ENCODE measurements around the gene COPZ1. TPM values are rescaled to one million over a fixed set of nuclear protein-coding genes. Genes with fewer than 3 reads are reported as not detected.

The COPZ1 gene
- total and polyA plus RNA-seq, 9 of the 15 experiments (the other 6 are each of a cell fraction or from before 2014, with no cell fraction given): 137 to 487 (median 233) TPM

DNA sequence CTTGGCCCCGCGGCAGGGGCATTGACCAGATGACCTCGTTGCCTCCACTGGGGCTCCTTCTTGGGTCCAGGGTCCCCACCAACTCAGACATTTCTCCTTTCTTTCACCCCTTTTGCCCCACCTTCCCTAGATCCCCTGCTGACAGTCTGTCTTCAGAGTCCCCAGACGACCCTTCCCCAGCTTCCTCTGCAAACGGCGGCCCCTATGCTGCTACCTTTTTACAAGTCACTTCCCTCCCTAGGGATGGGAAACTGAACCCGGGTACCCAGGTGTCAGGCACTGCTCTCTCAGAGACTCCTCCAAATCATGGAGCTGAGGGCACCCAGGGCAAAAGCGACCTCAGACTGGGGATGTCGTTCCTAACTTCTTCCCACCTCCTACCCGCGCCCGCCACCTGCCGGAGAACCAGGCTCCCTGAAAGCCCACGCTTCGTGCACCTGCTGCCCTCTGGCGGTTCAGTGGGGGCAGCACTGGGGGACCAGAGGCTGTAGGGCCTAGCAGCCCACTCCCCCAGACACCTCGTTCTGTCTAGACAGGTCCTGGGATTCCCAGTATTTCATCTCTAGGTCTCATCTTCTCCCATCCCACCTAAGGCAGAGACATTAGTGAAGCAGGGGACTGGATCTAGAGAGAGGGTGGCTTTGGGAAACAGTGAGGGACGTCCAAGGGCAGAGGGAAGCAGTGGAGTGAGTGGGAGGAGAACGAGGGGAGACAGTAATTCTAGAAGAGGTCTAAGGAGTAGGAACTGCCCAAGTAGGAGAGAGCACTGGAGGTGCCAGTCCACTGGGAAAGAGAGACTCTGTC, 54.7 kb downstream of the COPZ1 start (continued):
- TF ChIP-seq, protein P1, sequence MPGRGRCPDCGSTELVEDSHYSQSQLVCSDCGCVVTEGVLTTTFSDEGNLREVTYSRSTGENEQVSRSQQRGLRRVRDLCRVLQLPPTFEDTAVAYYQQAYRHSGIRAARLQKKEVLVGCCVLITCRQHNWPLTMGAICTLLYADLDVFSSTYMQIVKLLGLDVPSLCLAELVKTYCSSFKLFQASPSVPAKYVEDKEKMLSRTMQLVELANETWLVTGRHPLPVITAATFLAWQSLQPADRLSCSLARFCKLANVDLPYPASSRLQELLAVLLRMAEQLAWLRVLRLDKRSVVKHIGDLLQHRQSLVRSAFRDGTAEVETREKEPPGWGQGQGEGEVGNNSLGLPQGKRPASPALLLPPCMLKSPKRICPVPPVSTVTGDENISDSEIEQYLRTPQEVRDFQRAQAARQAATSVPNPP (IDR thresholded peaks at IDR 0.05; ENCODE audit: borderline replicate concordance, insufficient read depth, insufficient read length): no peak
- TF ChIP-seq, protein P2, sequence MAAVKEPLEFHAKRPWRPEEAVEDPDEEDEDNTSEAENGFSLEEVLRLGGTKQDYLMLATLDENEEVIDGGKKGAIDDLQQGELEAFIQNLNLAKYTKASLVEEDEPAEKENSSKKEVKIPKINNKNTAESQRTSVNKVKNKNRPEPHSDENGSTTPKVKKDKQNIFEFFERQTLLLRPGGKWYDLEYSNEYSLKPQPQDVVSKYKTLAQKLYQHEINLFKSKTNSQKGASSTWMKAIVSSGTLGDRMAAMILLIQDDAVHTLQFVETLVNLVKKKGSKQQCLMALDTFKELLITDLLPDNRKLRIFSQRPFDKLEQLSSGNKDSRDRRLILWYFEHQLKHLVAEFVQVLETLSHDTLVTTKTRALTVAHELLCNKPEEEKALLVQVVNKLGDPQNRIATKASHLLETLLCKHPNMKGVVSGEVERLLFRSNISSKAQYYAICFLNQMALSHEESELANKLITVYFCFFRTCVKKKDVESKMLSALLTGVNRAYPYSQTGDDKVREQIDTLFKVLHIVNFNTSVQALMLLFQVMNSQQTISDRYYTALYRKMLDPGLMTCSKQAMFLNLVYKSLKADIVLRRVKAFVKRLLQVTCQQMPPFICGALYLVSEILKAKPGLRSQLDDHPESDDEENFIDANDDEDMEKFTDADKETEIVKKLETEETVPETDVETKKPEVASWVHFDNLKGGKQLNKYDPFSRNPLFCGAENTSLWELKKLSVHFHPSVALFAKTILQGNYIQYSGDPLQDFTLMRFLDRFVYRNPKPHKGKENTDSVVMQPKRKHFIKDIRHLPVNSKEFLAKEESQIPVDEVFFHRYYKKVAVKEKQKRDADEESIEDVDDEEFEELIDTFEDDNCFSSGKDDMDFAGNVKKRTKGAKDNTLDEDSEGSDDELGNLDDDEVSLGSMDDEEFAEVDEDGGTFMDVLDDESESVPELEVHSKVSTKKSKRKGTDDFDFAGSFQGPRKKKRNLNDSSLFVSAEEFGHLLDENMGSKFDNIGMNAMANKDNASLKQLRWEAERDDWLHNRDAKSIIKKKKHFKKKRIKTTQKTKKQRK (IDR thresholded peaks at IDR 0.05; ENCODE audit: borderline replicate concordance, low read depth, low read length): no peak
- TF ChIP-seq HDAC3 (IDR thresholded peaks at IDR 0.05; ENCODE audit: borderline replicate concordance, partially characterized antibody) (no peak), ZNF217 (CRISPR knock-in tag; IDR thresholded peaks at IDR 0.05) (no peak), PTBP1 (IDR thresholded peaks at IDR 0.05; ENCODE audit: low read depth, low read length) (no peak), ZNF785 (CRISPR knock-in tag; IDR thresholded peaks at IDR 0.05) (no peak), FOSL1 (tag; conservative IDR thresholded peaks at IDR 0.05) (no peak), ZNF668 (CRISPR knock-in tag; IDR thresholded peaks at IDR 0.05) (no peak), RBM34 (IDR thresholded peaks at IDR 0.05; ENCODE audit: borderline replicate concordance, insufficient read depth, low read length) (no peak), RBM39 (optimal IDR thresholded peaks at IDR 0.05; ENCODE audit: low read depth, low read length) (no peak), POLR2B (IDR thresholded peaks at IDR 0.05; ENCODE audit: low read depth, partially characterized antibody) (no peak)
- TF ChIP-seq, protein P3, sequence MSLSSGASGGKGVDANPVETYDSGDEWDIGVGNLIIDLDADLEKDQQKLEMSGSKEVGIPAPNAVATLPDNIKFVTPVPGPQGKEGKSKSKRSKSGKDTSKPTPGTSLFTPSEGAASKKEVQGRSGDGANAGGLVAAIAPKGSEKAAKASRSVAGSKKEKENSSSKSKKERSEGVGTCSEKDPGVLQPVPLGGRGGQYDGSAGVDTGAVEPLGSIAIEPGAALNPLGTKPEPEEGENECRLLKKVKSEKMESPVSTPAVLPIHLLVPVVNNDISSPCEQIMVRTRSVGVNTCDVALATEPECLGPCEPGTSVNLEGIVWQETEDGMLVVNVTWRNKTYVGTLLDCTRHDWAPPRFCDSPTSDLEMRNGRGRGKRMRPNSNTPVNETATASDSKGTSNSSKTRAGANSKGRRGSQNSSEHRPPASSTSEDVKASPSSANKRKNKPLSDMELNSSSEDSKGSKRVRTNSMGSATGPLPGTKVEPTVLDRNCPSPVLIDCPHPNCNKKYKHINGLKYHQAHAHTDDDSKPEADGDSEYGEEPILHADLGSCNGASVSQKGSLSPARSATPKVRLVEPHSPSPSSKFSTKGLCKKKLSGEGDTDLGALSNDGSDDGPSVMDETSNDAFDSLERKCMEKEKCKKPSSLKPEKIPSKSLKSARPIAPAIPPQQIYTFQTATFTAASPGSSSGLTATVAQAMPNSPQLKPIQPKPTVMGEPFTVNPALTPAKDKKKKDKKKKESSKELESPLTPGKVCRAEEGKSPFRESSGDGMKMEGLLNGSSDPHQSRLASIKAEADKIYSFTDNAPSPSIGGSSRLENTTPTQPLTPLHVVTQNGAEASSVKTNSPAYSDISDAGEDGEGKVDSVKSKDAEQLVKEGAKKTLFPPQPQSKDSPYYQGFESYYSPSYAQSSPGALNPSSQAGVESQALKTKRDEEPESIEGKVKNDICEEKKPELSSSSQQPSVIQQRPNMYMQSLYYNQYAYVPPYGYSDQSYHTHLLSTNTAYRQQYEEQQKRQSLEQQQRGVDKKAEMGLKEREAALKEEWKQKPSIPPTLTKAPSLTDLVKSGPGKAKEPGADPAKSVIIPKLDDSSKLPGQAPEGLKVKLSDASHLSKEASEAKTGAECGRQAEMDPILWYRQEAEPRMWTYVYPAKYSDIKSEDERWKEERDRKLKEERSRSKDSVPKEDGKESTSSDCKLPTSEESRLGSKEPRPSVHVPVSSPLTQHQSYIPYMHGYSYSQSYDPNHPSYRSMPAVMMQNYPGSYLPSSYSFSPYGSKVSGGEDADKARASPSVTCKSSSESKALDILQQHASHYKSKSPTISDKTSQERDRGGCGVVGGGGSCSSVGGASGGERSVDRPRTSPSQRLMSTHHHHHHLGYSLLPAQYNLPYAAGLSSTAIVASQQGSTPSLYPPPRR (CRISPR knock-in tag; IDR thresholded peaks at IDR 0.05; ENCODE audit: borderline replicate concordance): 0 out of 2 replicates have a peak, but pooled peaks have one; percentile 19
